ENCODE data around the gene CHD9.

CHD9 gene, protein sequence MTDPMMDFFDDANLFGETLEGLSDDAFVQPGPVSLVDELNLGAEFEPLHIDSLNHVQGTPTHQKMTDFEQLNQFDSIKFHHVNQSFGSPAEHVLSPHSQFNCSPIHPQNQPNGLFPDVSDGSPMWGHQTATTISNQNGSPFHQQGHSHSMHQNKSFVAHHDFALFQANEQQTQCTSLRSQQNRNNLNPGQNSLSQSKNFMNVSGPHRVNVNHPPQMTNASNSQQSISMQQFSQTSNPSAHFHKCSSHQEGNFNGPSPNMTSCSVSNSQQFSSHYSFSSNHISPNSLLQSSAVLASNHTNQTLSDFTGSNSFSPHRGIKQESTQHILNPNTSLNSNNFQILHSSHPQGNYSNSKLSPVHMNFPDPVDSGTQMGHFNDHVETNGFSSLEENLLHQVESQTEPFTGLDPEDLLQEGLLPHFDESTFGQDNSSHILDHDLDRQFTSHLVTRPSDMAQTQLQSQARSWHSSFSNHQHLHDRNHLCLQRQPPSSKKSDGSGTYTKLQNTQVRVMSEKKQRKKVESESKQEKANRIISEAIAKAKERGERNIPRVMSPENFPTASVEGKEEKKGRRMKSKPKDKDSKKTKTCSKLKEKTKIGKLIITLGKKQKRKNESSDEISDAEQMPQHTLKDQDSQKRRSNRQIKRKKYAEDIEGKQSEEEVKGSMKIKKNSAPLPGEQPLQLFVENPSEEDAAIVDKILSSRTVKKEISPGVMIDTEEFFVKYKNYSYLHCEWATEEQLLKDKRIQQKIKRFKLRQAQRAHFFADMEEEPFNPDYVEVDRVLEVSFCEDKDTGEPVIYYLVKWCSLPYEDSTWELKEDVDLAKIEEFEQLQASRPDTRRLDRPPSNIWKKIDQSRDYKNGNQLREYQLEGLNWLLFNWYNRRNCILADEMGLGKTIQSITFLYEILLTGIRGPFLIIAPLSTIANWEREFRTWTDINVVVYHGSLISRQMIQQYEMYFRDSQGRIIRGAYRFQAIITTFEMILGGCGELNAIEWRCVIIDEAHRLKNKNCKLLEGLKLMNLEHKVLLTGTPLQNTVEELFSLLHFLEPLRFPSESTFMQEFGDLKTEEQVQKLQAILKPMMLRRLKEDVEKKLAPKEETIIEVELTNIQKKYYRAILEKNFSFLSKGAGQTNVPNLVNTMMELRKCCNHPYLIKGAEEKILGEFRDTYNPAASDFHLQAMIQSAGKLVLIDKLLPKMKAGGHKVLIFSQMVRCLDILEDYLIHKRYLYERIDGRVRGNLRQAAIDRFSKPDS (N-terminal part only)

DNA sequence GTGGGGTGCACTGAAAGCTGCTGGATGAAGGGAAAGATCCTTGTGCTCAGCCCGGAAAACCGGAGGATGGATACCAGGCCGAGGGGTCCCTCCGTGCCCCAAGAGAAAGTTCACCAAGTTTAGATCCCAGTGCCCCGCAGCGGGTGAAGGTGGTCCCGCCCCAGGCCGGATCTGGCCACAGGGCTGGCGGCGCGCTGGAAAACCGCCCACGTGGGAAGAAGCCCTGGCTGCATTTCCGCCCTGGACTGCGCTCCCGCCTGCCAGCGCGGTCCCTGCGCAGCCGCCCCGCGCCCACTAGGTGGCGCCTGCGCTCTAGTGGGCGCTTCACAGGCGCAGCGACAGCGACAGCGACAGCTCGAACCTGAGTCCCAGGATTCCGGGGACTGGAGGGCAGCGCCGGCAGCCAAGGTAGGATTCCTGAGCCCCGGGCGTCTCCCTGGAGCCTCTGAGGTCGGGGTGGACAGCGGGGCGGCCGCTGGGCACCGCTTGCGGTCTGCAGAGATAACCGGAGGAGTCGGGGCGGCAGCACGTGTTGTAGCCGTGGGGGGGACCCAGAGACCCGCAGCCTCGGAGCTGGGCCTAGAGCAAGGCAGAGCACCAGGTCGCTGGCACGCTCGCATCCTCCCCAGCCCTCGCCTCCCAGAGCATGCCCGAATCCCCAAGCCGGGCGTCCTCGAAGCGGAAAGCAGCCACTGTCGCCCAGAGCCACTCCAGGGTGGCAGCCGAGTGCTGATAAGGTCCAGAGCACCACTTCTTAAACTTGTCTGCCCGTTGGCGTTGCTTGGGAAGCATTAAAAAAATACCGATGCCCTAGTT, at the start of gene CHD9:
CHD9 (plus strand) TSS at position 322 of the 816 bp plus-strand sequence. CDS start 101,099 bp downstream, outside the sequence.
- DNase-seq (ENCODE audit: extremely low read depth, insufficient read length) = peak; percentile 93
- Histone ChIP-seq H3K36me3 (ENCODE audit: control insufficient read depth, insufficient read depth, low read length) (no peaks in the 10 kb centered on the region; the same call in 1 of the 2 replicates), H3K27me3 (replicated peaks; ENCODE audit: control insufficient read depth, insufficient read depth, low read length) (no peaks in the 10 kb centered on the region), H3K4me3 (replicated peaks; ENCODE audit: low read depth, low read length) (peak within 1 kb of the TSS; percentile 70)
- TF ChIP-seq, protein P1, sequence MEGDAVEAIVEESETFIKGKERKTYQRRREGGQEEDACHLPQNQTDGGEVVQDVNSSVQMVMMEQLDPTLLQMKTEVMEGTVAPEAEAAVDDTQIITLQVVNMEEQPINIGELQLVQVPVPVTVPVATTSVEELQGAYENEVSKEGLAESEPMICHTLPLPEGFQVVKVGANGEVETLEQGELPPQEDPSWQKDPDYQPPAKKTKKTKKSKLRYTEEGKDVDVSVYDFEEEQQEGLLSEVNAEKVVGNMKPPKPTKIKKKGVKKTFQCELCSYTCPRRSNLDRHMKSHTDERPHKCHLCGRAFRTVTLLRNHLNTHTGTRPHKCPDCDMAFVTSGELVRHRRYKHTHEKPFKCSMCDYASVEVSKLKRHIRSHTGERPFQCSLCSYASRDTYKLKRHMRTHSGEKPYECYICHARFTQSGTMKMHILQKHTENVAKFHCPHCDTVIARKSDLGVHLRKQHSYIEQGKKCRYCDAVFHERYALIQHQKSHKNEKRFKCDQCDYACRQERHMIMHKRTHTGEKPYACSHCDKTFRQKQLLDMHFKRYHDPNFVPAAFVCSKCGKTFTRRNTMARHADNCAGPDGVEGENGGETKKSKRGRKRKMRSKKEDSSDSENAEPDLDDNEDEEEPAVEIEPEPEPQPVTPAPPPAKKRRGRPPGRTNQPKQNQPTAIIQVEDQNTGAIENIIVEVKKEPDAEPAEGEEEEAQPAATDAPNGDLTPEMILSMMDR (IDR thresholded peaks at IDR 0.05; ENCODE audit: insufficient read depth, low read length, poor library complexity, severe bottlenecking) = peak; percentile 98

DNA sequence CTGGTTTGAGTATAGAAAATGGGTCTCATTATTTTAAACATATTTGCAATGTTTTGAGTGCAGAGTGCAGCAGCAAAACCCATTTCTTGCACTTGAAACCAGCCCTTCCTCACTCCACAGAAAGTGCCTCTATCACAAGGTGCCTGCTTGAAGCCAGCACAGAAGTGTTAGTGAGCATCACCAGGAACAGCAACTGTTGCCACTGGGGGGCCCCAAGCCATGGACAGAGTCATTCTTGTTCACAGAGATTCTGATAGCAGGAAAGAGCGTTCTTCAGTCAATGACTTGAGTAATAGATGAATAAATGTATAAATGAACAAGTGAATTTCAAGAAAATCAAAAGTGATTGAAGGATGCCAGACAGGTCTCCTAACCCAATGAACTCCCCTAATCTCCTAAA, 47.7 kb upstream of the CHD9 start:
- DNase-seq (ENCODE audit: extremely low read depth, insufficient read length) = no peak
- Histone ChIP-seq H3K27me3 (replicated peaks; ENCODE audit: control insufficient read depth, insufficient read depth, low read length) (no peaks in the 10 kb centered on the region), H3K4me3 (replicated peaks; ENCODE audit: low read depth, low read length) (no peak overlapping the region), H3K36me3 (ENCODE audit: control insufficient read depth, insufficient read depth, low read length) (no peaks in the 10 kb centered on the region)
- TF ChIP-seq, protein P1 (IDR thresholded peaks at IDR 0.05; ENCODE audit: insufficient read depth, low read length, poor library complexity, severe bottlenecking) = peak; percentile 25

DNA sequence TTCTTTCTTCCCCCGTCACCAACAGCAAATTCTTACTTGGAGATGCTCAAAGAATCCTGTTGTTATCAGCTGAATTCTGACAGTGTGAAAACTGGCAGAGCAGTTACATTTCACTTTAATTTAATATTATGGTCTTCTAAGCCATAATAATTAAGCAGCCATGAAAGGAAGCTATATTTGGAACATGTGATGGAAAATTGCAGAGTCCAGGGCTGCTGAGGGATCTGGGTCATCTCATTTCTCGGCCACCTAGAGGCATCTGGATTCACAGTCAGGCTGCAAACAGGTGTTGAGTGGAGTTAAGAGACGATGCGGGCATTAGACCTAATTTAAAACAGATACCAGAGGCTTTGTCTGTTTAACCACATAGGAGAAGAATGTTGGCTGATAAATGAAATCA, 40.5 kb upstream of the CHD9 start:
- no peak overlapping the region for H3K4me3 ChIP-seq (replicated peaks; ENCODE audit: low read depth, low read length)
- TF ChIP-seq, protein P1 (IDR thresholded peaks at IDR 0.05; ENCODE audit: insufficient read depth, low read length, poor library complexity, severe bottlenecking) = no peak
- H3K27me3 ChIP-seq (replicated peaks; ENCODE audit: control insufficient read depth, insufficient read depth, low read length) = no peaks in the 10 kb centered on the region
- no peak for DNase-seq (ENCODE audit: extremely low read depth, insufficient read length)
- no peaks in the 10 kb centered on the region for H3K36me3 ChIP-seq (ENCODE audit: control insufficient read depth, insufficient read depth, low read length)

DNA sequence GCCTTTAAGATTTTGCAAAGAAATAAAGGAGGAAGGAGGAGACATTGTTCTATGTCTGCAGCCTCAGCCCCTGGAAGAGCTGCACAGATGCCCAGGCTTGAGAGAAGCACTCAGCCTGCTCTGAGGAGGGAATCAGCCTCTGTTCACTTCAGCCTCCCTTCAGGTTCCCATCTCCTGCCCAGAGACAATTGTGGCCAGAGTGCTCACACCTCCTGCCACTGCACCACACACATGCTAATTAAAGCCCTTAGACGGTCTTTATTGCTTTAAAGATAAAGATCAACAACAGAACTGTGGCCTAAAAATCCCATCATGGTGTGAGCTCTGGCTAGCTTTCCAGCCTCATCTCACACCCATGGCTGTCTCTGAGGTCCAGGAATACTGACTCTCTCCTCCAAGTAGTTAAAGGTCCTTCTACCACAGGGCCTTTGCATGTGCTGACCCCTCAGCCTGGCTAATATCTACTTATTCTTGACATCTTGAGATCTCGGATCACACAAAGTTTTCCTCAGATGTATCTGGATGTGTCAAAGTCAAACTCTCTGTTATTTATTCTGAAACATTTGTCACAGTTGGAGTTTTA, 35.9 kb upstream of the CHD9 start:
- Histone ChIP-seq H3K4me3 (replicated peaks; ENCODE audit: low read depth, low read length) (no peak overlapping the region), H3K27me3 (replicated peaks; ENCODE audit: control insufficient read depth, insufficient read depth, low read length) (no peaks in the 10 kb centered on the region), H3K36me3 (ENCODE audit: control insufficient read depth, insufficient read depth, low read length) (no peaks in the 10 kb centered on the region)
- TF ChIP-seq, protein P1 (IDR thresholded peaks at IDR 0.05; ENCODE audit: insufficient read depth, low read length, poor library complexity, severe bottlenecking) = no peak
- DNase-seq (ENCODE audit: extremely low read depth, insufficient read length) = no peak

Data from GM06990 (cell line).